Small intestine (tissue), 7 donors: Measurements from ENCODE around the gene KRTAP10-2. TPM values are rescaled to one million over a fixed set of nuclear protein-coding genes. Genes with fewer than 3 reads are reported as not detected.

Source experiments
- DNase-seq, 2 donors: peaks; one replicate each; pipeline versions ENCODE4 v3.0.0 to v3.0.0-alpha.2; 2013
- FAIRE-seq: peaks from 2 replicates; lab custom pipeline; 2012; peaks lifted over from hg19 to GRCh38; lab: Jason Lieb, UNC
- H3K27ac ChIP-seq, 3 donors: one replicate each; pipeline ENCODE4 v1.5.1; 2013; ENCODE audit warnings: low read length in 2 of 3, mild to moderate bottlenecking in 2 of 3, control low read depth in 1 of 3, inconsistent platforms in 1 of 3, low read depth in 1 of 3, moderate library complexity in 1 of 3
- H3K27me3 ChIP-seq, 3 donors: one replicate each; pipeline ENCODE4 v1.6.1; 2013; ENCODE audit warnings: low read length in 3 of 3, inconsistent platforms in 1 of 3; ENCODE audit not compliant: control insufficient read depth in 3 of 3, insufficient read depth in 3 of 3
- H3K36me3 ChIP-seq, 3 donors: one replicate each; pipeline ENCODE4 v1.6.1; 2013; ENCODE audit warnings: low read length in 3 of 3, inconsistent platforms in 1 of 3, low read depth in 1 of 3, mild to moderate bottlenecking in 1 of 3, moderate library complexity in 1 of 3; ENCODE audit not compliant: control insufficient read depth in 3 of 3, insufficient read depth in 2 of 3
- H3K4me1 ChIP-seq, 3 donors: one replicate each; pipeline ENCODE4 v1.6.1; 2013; ENCODE audit warnings: low read length in 2 of 3, inconsistent platforms in 1 of 3, low read depth in 1 of 3, mild to moderate bottlenecking in 1 of 3, moderate library complexity in 1 of 3; ENCODE audit not compliant: control insufficient read depth in 3 of 3, insufficient read depth in 2 of 3
- H3K4me3 ChIP-seq, 3 donors: one replicate each; pipeline ENCODE4 v1.5.1; 2013; ENCODE audit warnings: low read length in 3 of 3, control low read depth in 1 of 3, inconsistent platforms in 1 of 3, low read depth in 1 of 3, mild to moderate bottlenecking in 1 of 3, moderate library complexity in 1 of 3
- H3K9me3 ChIP-seq, 2 donors: one replicate each; pipeline ENCODE4 v1.6.1; 2013; ENCODE audit warnings: low read depth in 1 of 2, low read length in 1 of 2; ENCODE audit not compliant: control insufficient read depth in 2 of 2, insufficient read depth in 1 of 2
- WGBS, 3 donors: extraction: QIAGEN DNeasy Blood & Tissue Kit; methylation state at CpG; one replicate each; pipeline ENCODE4 v1.1.7; 2013; 5-methylcytosine and 5-hydroxymethylcytosine counted together
- polyA plus RNA-seq, 4 donors: library from polyadenylated mRNA; stranded (reverse) in 3 of 4; unstranded in 1 of 4; fragments of 200-250 nt in 3 of 4; fragments of 120-200 nt in 1 of 4; gene quantifications; one replicate each; pipeline versions ENCODE4 v1.2.1 to v1.2.3, GENCODE V29; 2013
- donor health status: healthy with polysubstance abuse.
- donor health status: control.
- donor health status: control.
- donor health status: Bipolar disorder and iron deficiency.
- donor health status: healthy.

KRTAP10-2 gene
- polyA plus RNA-seq, 4 donors = not detected

DNA sequence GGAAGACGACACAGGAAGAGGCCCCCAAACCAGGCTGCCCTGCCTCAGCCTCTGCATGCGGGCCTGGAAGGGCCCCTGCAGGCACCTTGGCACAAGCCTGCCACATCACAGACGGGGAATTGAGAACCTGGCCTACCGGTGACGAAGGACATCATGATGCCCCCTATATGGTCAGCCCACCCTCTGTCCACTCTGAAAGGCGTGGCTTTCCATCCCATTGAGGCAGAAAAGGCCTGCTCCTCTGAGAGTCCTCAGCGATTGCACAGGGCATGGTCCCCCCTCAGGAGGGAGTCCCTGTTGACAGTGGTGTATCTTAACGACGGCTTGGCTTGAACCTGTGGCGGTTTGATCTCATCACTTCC lies 22.7 kb downstream of the KRTAP10-2 start:
- H3K27me3 ChIP-seq = no peaks in the 10 kb centered on the region
- H3K27ac ChIP-seq = no peak overlapping the region
- H3K4me1 ChIP-seq = no peaks in the 10 kb centered on the region
- no peaks in the 10 kb centered on the region for H3K9me3 ChIP-seq
- H3K36me3 ChIP-seq = no peaks in the 10 kb centered on the region
- WGBS, 3 donors = 82 to 84% (median 83%) methylated on average over 10 of the region's 10 CpGs
- no peak for FAIRE-seq
- no peak overlapping the region for H3K4me3 ChIP-seq
- no peak for DNase-seq

DNA sequence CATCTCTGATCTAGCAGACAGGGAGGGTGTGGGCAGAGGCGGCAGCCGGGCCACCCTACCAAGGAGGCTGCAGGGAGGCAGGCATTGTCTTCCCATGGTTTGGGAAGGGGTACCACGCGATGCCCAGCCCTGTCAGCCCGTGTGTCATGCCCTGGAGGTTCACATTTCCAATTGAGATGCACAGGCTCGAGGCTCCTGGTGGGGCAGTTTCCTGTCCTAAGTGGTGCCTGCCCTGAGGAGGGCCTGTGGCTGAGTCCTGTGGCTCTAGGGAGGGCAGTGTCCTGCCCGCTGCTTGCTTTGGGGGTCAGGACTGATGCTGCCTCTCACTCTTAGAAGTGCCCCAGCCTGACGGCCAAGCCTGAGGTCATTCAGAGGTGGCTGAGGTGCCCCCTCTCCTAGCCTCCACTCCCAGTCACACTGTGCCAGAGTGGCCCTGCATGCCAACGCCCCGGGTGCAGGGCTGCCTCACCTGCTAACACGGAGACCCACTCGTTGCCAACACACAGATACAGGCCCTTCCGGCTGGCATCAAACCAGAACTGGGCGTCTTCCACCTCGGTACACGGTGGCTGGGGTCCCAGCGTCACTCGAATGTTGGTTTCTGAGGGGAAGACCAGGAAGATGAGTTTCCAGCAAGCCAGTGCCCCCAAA lies 23.2 kb downstream of the KRTAP10-2 start:
- Histone ChIP-seq H3K27ac (no peak overlapping the region), H3K4me1 (no peaks in the 10 kb centered on the region), H3K9me3 (no peaks in the 10 kb centered on the region), H3K27me3 (no peaks in the 10 kb centered on the region), H3K4me3 (no peak overlapping the region), H3K36me3 (no peaks in the 10 kb centered on the region)
- FAIRE-seq (no peak), DNase-seq (no peak)
- WGBS, 3 donors = 68 to 84% (median 75%) methylated on average over 18 of the region's 18 CpGs

DNA sequence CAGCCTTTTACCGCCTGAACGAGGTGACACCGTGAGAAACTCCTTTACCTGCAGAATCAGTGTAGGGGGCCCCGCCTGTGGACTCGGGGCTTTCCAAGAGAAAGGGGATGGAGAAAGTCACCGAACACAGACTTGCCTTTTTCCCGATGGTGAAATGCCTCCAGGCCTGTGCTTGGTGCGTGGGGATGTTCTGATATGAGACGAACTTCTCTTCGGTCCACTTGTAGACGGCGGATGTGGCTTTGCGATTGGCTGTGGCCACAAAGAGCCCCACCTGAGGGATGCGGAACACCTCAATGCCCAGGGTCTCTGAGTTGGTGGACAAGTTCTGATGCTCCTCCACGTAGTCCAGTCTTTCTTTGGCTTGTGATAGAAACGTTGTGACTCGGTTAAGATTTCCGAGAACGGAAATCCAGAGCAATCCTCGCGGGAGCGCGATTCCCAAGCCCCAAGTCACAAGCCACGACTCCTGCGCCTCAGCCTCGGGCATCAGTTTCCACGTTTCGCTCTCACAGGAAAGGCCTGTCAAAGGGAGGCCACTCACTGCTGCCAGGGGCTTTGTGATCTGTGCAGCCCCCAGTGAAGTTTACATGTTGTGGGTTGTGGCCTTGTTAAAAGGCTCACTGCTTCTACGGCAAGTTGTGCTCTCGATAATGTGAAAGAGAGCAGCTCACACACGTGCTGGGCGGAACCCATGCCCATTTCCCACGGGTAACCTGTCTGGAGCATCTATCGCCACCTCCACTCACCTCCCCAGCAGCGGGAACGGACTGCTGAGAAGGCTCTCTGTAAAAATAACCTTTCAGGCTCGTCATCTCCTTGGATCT lies 23.9 kb downstream of the KRTAP10-2 start:
- no peaks in the 10 kb centered on the region for H3K9me3 ChIP-seq
- H3K4me3 ChIP-seq = no peak overlapping the region
- no peak for DNase-seq
- H3K27ac ChIP-seq = no peak overlapping the region
- 85 to 89% (median 88%) methylated on average over 37 of the region's 37 CpGs for WGBS, 3 donors
- no peaks in the 10 kb centered on the region for H3K36me3 ChIP-seq
- no peaks in the 10 kb centered on the region for H3K4me1 ChIP-seq
- no peak for FAIRE-seq
- H3K27me3 ChIP-seq = no peaks in the 10 kb centered on the region

DNA sequence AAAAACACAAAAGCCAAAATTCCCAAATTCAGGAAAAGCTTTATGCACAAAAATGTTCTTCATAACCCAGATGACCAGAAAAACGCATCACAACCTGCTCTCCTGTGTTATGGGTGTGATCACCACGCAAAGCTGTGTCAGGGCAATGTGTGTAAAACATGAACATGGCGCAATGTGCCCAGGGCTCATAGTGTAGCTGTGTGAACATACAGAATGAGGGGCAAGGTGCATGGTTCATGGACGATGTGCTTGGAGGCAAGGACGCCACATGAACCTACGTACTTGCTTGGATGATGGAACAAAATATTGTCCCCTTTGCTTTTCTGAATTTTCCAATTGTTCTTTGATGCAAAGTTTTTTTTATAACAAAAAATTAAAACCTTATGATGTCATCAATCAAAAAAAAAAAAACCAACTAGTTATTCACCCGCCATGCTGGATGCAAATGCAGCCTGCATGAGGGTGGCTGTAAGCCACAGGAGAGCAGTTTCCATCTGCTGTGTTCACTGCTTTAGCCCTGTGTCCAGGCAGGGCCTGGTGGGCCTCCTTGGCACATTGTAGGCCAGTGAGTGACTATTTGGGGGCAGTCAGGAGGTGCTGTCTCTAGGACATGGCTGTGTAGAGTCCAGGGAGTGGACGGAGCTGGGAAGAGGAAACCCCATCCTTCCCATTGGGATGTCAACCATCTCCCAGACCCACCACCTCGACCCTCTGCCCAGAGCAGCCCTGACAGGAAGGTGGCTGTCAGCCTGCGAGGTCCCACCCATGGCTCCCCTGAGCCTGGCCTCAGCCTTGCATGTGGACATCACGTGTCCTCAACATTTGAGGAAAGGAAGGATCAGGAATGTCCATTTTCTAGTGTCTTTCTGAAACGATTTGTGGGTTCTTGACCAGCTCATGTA lies 25.0 kb downstream of the KRTAP10-2 start:
- Histone ChIP-seq H3K9me3 (no peaks in the 10 kb centered on the region), H3K4me3 (no peak overlapping the region), H3K27ac (no peak overlapping the region), H3K36me3 (no peaks in the 10 kb centered on the region), H3K27me3 (no peaks in the 10 kb centered on the region), H3K4me1 (no peaks in the 10 kb centered on the region)
- DNase-seq = no peak
- no peak for FAIRE-seq
- 81 to 87% (median 83%) methylated on average over 12 of the region's 12 CpGs for WGBS, 3 donors

DNA sequence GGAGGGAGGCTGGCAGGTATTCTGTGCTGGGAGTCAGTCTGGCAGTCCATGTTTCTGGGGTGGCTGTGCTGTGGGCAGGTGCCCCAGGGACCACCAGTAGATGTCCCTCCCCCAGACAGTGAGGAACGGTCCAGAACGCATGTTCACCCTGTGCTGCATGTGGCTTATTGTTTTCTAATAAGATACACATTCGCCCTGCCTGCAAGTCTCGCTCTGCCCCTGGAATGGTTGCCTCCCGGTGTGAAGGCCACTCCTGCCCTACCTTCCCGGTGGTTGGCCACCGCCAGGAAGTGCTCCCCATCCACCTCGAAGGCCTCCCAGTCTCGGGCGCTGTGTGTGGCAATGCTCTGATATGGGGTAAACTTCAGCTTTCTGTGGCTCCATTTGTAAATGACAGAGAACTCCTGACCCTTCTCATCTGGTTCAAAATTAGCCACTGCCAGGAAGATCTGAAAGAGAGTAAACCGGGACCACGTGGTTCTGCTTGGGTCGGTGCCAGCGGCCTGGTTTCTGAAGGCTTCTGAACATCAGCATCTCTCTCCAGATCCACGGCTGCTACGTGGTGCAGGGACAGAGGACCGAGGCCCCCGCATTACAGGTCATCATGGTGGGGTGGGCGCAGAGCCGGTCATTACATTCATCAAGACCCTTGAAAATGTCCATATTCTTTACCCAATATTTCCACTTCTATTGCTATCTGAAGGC lies 25.8 kb downstream of the KRTAP10-2 start:
- no peak overlapping the region for H3K4me3 ChIP-seq
- FAIRE-seq (no peak), DNase-seq (no peak)
- H3K36me3 ChIP-seq = no peaks in the 10 kb centered on the region
- H3K9me3 ChIP-seq = no peaks in the 10 kb centered on the region
- no peak overlapping the region for H3K27ac ChIP-seq
- no peaks in the 10 kb centered on the region for H3K4me1 ChIP-seq
- 85 to 87% (median 86%) methylated on average over 20 of the region's 20 CpGs for WGBS, 3 donors
- H3K27me3 ChIP-seq = no peaks in the 10 kb centered on the region

DNA sequence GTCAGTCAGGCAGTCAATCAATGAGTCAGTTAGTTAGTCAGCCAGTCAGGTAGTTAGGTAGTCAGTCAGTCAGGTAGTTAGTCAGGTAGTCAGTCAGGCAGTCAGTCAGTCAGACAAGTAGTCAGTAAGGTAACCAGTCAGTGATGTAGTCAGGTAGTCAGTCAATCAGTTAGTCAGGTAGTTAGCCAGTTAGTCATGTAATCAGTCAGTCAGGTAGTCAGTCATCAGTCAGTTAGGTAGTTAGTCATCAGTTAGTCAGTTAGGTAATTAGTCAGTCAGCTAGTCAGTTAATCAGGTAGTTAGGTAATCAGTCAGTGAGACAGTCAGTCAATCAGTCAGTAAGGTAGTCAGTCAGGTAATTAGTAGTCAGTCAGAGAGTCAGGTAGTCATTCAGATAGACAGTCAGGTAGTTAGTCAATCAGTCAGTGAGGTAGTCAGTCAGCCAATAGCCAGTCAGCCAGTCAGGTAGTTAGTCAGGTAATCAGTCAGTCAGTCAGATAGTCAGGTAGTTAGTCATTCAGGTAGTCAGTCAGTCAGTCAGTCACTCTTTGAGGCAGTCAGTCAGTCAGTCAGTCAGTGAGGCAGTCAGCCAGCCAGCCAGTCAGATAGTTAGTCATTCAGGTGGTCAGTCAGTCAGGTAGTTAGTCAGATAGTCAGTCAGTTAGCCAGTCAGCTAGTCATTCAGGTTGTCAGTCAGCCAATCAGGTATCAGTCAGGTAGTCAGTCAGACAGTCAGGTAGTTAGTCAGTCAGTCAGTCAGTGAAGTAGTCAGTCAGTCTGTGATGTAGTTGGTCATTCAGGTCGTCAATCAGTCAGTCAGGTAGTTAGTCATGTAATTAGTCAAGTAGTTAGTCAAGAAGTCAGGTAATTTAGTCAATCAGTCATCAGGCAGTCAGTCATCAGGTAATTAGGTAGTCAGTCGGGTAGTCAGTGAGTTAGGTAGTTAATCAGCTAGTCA lies 26.6 kb downstream of the KRTAP10-2 start:
- Histone ChIP-seq H3K4me1 (no peaks in the 10 kb centered on the region), H3K27ac (no peak overlapping the region), H3K9me3 (no peaks in the 10 kb centered on the region), H3K36me3 (no peaks in the 10 kb centered on the region), H3K27me3 (no peaks in the 10 kb centered on the region), H3K4me3 (no peak overlapping the region)
- 69 to 77% (median 71%) methylated on average over 2 of the region's 2 CpGs for WGBS, 3 donors
- FAIRE-seq (no peak), DNase-seq (no peak)

DNA sequence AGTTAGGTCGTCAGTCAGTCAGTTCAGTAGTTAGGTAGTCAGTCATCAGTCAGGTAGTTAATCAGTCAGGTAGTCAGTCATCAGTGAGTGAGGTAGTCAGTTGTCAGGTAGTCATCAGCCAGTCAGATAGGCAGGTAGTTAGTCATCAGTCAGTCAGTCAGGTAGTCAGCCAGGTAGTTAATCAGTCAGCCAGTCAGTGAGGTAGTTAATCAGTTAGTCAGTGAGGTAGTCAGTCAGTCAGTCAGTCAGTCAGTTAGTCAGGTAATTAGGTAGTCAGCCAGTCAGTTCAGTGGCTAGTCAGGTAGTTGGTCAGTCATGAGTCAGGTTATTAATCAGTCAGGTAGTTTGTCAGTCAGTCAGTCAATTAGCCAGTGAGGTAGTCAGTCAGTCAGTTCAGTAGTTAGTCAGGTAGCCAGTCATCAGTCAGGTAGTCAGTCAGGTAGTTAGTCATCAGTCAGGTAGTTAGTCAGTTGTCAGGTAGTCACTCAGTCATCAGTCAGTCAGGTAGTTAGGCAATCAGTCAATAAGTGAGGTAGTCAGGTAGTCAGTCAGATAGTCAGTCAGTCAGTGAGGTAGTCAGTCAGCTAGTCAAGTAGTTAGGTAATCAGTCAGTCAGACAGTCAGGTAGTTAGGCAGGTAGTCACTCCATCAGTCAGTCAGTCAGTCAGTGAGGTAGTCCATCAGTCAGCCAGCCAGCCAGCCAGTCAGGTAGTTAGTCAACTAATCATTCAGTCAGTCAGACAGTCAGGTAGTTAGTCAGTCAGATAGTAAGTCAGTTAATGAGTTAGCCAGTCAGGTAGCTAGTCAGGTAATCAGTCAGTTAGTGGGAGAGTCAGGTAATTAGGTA lies 27.5 kb downstream of the KRTAP10-2 start:
- Histone ChIP-seq H3K9me3 (no peaks in the 10 kb centered on the region), H3K27me3 (no peaks in the 10 kb centered on the region), H3K36me3 (no peaks in the 10 kb centered on the region), H3K4me3 (no peak overlapping the region), H3K4me1 (no peaks in the 10 kb centered on the region), H3K27ac (no peak overlapping the region)
- no peak for FAIRE-seq
- no peak for DNase-seq
- 54 to 91% (median 89%) methylated on average over 1 of the region's 1 CpG for WGBS, 3 donors
